Measurements from ENCODE around the gene C1orf159.

The C1orf159 gene

GRCh38 chr1:1085911-1086841 lies 29.7 kb downstream of the C1orf159 start:
- no peak overlapping the region for H3K27ac ChIP-seq (ENCODE audit: low read depth in 2 of 2, low read length in 2 of 2)
- H3K27me3 ChIP-seq (ENCODE audit: control insufficient read depth in 2 of 2, insufficient read depth in 2 of 2, low read length in 2 of 2), result no peaks in the 10 kb centered on the region
- no peak overlapping the region for H3K4me3 ChIP-seq (ENCODE audit: low read length in 2 of 2)
- no peaks in the 10 kb centered on the region for H3K4me1 ChIP-seq (ENCODE audit: control insufficient read depth in 2 of 2, insufficient read depth in 2 of 2, low read length in 2 of 2)
- H3K9me3 ChIP-seq (ENCODE audit: control insufficient read depth in 2 of 2, low read length in 2 of 2), result no peaks in the 10 kb centered on the region
- H3K36me3 ChIP-seq (ENCODE audit: control insufficient read depth in 2 of 2, insufficient read depth in 2 of 2, low read length in 2 of 2), result no peaks in the 10 kb centered on the region
- H3K9ac ChIP-seq (ENCODE audit: low read depth in 1 of 2, low read length in 2 of 2), result no peak overlapping the region

DNA sequence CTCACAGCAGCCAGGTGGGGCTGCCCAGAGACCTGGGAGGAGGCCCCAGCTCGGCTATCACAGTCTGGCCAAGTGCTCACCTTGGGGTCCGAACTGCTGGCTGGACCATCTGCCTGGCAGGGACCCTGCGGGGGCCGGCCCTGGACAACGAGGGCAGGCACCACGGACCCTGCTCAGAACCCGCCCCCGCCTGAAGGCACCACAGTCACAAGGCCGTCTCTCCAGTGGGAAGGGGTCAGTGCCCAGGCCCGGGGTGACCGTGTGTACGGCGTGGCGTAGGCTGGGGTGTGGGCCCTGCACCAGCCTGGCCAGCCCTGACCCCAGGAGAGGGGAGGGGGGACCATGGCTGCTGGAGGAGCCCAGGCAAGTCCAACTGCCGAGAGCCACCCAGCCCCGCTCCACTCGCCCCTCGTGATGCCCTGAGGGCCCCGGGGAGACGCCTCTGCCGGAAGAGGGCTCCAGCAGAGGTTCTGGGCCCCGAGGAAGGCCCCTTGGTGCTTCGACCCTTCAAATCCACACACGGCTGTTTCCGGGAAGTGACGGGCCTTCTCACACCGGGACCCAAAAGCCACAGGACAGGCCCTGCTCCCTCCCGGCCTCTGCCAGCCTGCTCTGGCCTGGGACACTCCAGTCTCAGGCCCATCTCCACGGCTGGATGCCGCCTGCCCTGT lies 30.6 kb downstream of the C1orf159 start:
- Histone ChIP-seq H3K36me3 (ENCODE audit: control insufficient read depth in 2 of 2, insufficient read depth in 2 of 2, low read length in 2 of 2) (no peaks in the 10 kb centered on the region), H3K9me3 (ENCODE audit: control insufficient read depth in 2 of 2, low read length in 2 of 2) (no peaks in the 10 kb centered on the region), H3K4me1 (ENCODE audit: control insufficient read depth in 2 of 2, insufficient read depth in 2 of 2, low read length in 2 of 2) (peaks cover 1% of the 10 kb centered on the region in 2 donors), H3K4me3 (ENCODE audit: low read length in 2 of 2) (no peak overlapping the region), H3K9ac (ENCODE audit: low read depth in 1 of 2, low read length in 2 of 2) (no peak overlapping the region), H3K27ac (ENCODE audit: low read depth in 2 of 2, low read length in 2 of 2) (no peak overlapping the region), H3K27me3 (ENCODE audit: control insufficient read depth in 2 of 2, insufficient read depth in 2 of 2, low read length in 2 of 2) (no peaks in the 10 kb centered on the region)

DNA sequence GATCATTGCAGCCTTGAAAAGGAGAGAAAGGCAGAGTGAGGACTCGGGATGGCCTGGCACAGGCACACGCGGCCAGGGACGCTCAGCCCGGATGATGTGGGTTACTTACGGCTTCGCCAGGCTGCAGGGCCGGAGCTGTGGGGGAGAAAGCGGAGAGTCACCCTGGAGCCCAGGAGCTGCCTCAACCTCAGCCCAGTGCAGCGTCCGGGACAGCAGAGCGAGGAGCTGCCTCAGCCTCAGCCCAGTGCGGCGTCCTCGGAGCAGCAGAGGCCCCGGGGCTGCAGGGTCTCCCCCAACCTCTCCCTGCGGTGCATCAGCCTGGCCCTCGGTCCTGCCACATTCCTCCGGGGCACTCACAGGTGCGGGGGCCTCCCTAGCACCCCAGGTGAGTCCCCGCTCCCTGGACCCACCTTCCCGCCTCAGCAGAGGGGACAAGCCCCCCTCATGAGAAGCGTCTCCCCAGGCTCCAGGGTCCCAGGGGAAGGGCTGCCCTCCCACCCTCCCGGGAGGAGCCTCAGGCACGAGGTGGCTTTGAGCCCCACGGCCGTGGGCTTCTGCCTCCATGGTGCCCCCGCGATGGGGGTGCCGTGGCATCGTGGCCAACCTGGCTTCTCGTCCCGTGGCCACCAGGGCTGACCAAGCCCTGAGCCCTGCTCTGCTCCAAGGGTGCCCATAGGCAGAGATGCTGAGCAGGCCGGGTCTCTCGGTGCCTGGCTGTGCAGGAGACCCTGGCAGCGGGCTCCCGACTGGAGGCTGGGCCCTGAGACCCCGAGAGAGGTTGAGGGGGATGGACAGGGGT lies 31.3 kb downstream of the C1orf159 start:
- Histone ChIP-seq H3K36me3 (ENCODE audit: control insufficient read depth in 2 of 2, insufficient read depth in 2 of 2, low read length in 2 of 2) (no peaks in the 10 kb centered on the region), H3K4me3 (ENCODE audit: low read length in 2 of 2) (no peak overlapping the region), H3K9me3 (ENCODE audit: control insufficient read depth in 2 of 2, low read length in 2 of 2) (no peaks in the 10 kb centered on the region), H3K27me3 (ENCODE audit: control insufficient read depth in 2 of 2, insufficient read depth in 2 of 2, low read length in 2 of 2) (no peaks in the 10 kb centered on the region), H3K4me1 (ENCODE audit: control insufficient read depth in 2 of 2, insufficient read depth in 2 of 2, low read length in 2 of 2) (peaks cover 7 to 8% of the 10 kb centered on the region in 2 donors), H3K9ac (ENCODE audit: low read depth in 1 of 2, low read length in 2 of 2) (no peak overlapping the region), H3K27ac (ENCODE audit: low read depth in 2 of 2, low read length in 2 of 2) (no peak overlapping the region)

- no peak overlapping the region for H3K9ac ChIP-seq (ENCODE audit: low read depth in 1 of 2, low read length in 2 of 2)
- H3K27ac ChIP-seq (ENCODE audit: low read depth in 2 of 2, low read length in 2 of 2), result no peak overlapping the region
- H3K27me3 ChIP-seq (ENCODE audit: control insufficient read depth in 2 of 2, insufficient read depth in 2 of 2, low read length in 2 of 2), result peaks cover 0 to 2% of the 10 kb centered on the region in 2 donors
- H3K36me3 ChIP-seq (ENCODE audit: control insufficient read depth in 2 of 2, insufficient read depth in 2 of 2, low read length in 2 of 2), result no peaks in the 10 kb centered on the region
- peaks cover 10 to 11% of the 10 kb centered on the region in 2 donors for H3K4me1 ChIP-seq (ENCODE audit: control insufficient read depth in 2 of 2, insufficient read depth in 2 of 2, low read length in 2 of 2)
- no peak overlapping the region for H3K4me3 ChIP-seq (ENCODE audit: low read length in 2 of 2)
- H3K9me3 ChIP-seq (ENCODE audit: control insufficient read depth in 2 of 2, low read length in 2 of 2), result no peaks in the 10 kb centered on the region
These were observed 32.2 kb downstream of the C1orf159 start for GRCh38 chr1:1083416-1084371.

GRCh38 chr1:1082776-1083415 lies 33.0 kb downstream of the C1orf159 start:
- Histone ChIP-seq H3K36me3 (ENCODE audit: control insufficient read depth in 2 of 2, insufficient read depth in 2 of 2, low read length in 2 of 2) (no peaks in the 10 kb centered on the region), H3K27me3 (ENCODE audit: control insufficient read depth in 2 of 2, insufficient read depth in 2 of 2, low read length in 2 of 2) (peaks cover 0 to 2% of the 10 kb centered on the region in 2 donors)

GRCh38 chr1:1082239-1082775 lies 33.6 kb downstream of the C1orf159 start:
- Histone ChIP-seq H3K27me3 (ENCODE audit: control insufficient read depth in 2 of 2, insufficient read depth in 2 of 2, low read length in 2 of 2) (peaks cover 0 to 2% of the 10 kb centered on the region in 2 donors), H3K4me1 (ENCODE audit: control insufficient read depth in 2 of 2, insufficient read depth in 2 of 2, low read length in 2 of 2) (peaks cover 10 to 11% of the 10 kb centered on the region in 2 donors), H3K9ac (ENCODE audit: low read depth in 1 of 2, low read length in 2 of 2) (no peak overlapping the region), H3K36me3 (ENCODE audit: control insufficient read depth in 2 of 2, insufficient read depth in 2 of 2, low read length in 2 of 2) (no peaks in the 10 kb centered on the region), H3K27ac (ENCODE audit: low read depth in 2 of 2, low read length in 2 of 2) (no peak overlapping the region), H3K9me3 (ENCODE audit: control insufficient read depth in 2 of 2, low read length in 2 of 2) (no peaks in the 10 kb centered on the region), H3K4me3 (ENCODE audit: low read length in 2 of 2) (no peak overlapping the region)

More at GRCh38 chr1:1082776-1083415, 33.0 kb downstream of the C1orf159 start:
- Histone ChIP-seq H3K4me1 (ENCODE audit: control insufficient read depth in 2 of 2, insufficient read depth in 2 of 2, low read length in 2 of 2) (peaks cover 10 to 11% of the 10 kb centered on the region in 2 donors), H3K9ac (ENCODE audit: low read depth in 1 of 2, low read length in 2 of 2) (no peak overlapping the region), H3K4me3 (ENCODE audit: low read length in 2 of 2) (no peak overlapping the region), H3K27ac (ENCODE audit: low read depth in 2 of 2, low read length in 2 of 2) (no peak overlapping the region), H3K9me3 (ENCODE audit: control insufficient read depth in 2 of 2, low read length in 2 of 2) (no peaks in the 10 kb centered on the region)

DNA sequence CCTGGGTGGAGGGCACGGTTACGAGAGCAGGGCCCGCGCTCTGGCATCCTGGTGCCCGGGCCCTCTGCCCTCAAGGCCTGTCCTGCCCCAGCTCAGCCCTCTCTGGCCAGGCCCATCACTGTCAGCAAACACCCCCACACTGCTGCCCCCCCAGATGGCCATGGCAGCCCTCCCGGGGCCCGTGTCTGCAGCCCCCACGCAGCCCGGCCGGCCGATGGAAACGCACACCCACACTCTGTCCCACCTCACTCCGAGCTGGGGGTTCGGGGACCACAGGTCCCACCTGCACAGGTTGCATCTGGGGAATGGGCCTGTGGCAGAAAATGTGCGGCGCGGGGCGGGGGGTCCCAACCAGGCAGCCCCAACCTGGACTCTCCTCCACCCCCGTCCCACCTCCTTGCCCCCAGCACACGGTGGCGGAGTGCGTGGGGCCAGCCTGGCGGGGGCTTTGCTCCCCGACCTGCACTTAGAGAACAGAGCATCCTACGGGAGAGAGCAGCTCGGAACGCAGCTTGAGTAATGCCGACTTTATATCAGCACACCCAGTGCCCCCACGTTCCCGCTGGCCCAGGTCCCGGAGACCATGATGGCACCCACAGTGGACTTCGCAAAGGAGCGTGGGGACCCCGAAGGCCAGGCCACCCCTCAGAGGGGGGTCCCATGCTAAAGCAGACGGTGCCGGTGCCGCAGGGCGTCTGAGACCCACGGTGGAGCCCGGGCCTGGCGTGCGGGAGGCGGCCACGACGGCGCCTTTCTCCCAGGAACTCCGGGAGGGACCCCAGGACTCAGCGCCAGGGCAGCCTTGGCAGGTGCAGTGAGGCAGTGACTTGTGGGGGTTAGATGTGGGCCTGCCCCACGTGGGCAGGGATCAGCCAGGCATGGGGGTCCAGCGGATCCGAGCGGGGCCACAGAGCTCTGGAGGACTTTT lies 34.3 kb downstream of the C1orf159 start:
- no peak overlapping the region for H3K4me3 ChIP-seq (ENCODE audit: low read length in 2 of 2)
- no peak overlapping the region for H3K9ac ChIP-seq (ENCODE audit: low read depth in 1 of 2, low read length in 2 of 2)
- H3K9me3 ChIP-seq (ENCODE audit: control insufficient read depth in 2 of 2, low read length in 2 of 2), result no peaks in the 10 kb centered on the region
- peaks cover 0 to 2% of the 10 kb centered on the region in 2 donors for H3K27me3 ChIP-seq (ENCODE audit: control insufficient read depth in 2 of 2, insufficient read depth in 2 of 2, low read length in 2 of 2)
- H3K36me3 ChIP-seq (ENCODE audit: control insufficient read depth in 2 of 2, insufficient read depth in 2 of 2, low read length in 2 of 2), result no peaks in the 10 kb centered on the region
- no peak overlapping the region for H3K27ac ChIP-seq (ENCODE audit: low read depth in 2 of 2, low read length in 2 of 2)
- H3K4me1 ChIP-seq (ENCODE audit: control insufficient read depth in 2 of 2, insufficient read depth in 2 of 2, low read length in 2 of 2), result peaks cover 10 to 11% of the 10 kb centered on the region in 2 donors

- Histone ChIP-seq H3K27me3 (ENCODE audit: control insufficient read depth in 2 of 2, insufficient read depth in 2 of 2, low read length in 2 of 2) (peaks cover 0 to 2% of the 10 kb centered on the region in 2 donors), H3K9ac (ENCODE audit: low read depth in 1 of 2, low read length in 2 of 2) (no peak overlapping the region), H3K27ac (ENCODE audit: low read depth in 2 of 2, low read length in 2 of 2) (no peak overlapping the region), H3K4me3 (ENCODE audit: low read length in 2 of 2) (no peak overlapping the region), H3K4me1 (ENCODE audit: control insufficient read depth in 2 of 2, insufficient read depth in 2 of 2, low read length in 2 of 2) (peaks cover 10 to 11% of the 10 kb centered on the region in 2 donors), H3K36me3 (ENCODE audit: control insufficient read depth in 2 of 2, insufficient read depth in 2 of 2, low read length in 2 of 2) (no peaks in the 10 kb centered on the region), H3K9me3 (ENCODE audit: control insufficient read depth in 2 of 2, low read length in 2 of 2) (no peaks in the 10 kb centered on the region)
These were observed 35.0 kb downstream of the C1orf159 start for GRCh38 chr1:1080951-1081310.
